Fibroblast of the conjunctiva (primary cell): ENCODE measurements around the gene NUTM1.

ENCODE experiments used
- DNase-seq: peaks from one replicate; pipeline ENCODE4 v3.0.0-alpha.2; 2010; ENCODE audit warnings: low read depth

The NUTM1 gene

GRCh38 chr15:34342737-34343575, at the start of gene NUTM1, which contains the start of gene NOP10:
Gene NUTM1, plus strand, starts transcription at chr15:34343315. Its CDS starts 382 bp downstream, at chr15:34343697.
Gene NOP10, minus strand, starts transcription at chr15:34343136. Its CDS starts 63 bp downstream, at chr15:34343073.
- DNase-seq: peak; percentile 87

GRCh38 chr15:34297059-34297458, 46.1 kb upstream of the NUTM1 start:
- DNase-seq: no peak

- no peak for DNase-seq
These were observed 42.1 kb upstream of the NUTM1 start for GRCh38 chr15:34301058-34301457.

GRCh38 chr15:34304613-34305012, 38.5 kb upstream of the NUTM1 start:
- DNase-seq: peak; percentile 5

- DNase-seq: no peak
These were observed 31.6 kb upstream of the NUTM1 start for GRCh38 chr15:34311563-34311962.

- DNase-seq: no peak
These were observed 28.3 kb upstream of the NUTM1 start for GRCh38 chr15:34314491-34315490.

- peak; percentile 32 for DNase-seq
These were observed 24.6 kb upstream of the NUTM1 start for GRCh38 chr15:34318277-34319079.

- DNase-seq: no peak
These were observed 19.9 kb upstream of the NUTM1 start for GRCh38 chr15:34323217-34323616.

GRCh38 chr15:34324933-34325332, 18.2 kb upstream of the NUTM1 start:
- no peak for DNase-seq

- no peak for DNase-seq
These were observed 17.7 kb upstream of the NUTM1 start for GRCh38 chr15:34325368-34325767.

- DNase-seq: no peak
These were observed 15.2 kb upstream of the NUTM1 start for GRCh38 chr15:34327906-34328305.

GRCh38 chr15:34329006-34329405, 14.1 kb upstream of the NUTM1 start:
- DNase-seq: no peak

- DNase-seq: no peak
These were observed 12.8 kb upstream of the NUTM1 start for GRCh38 chr15:34330279-34330678.

- no peak for DNase-seq
These were observed 11.3 kb upstream of the NUTM1 start for GRCh38 chr15:34331809-34332208.

- DNase-seq: no peak
These were observed 10.5 kb upstream of the NUTM1 start for GRCh38 chr15:34332553-34333120.

GRCh38 chr15:34334672-34335071, 8.4 kb upstream of the NUTM1 start:
- DNase-seq: no peak

- DNase-seq: no peak
These were observed 7.7 kb upstream of the NUTM1 start for GRCh38 chr15:34335176-34336032.

- no peak for DNase-seq
These were observed 6.7 kb upstream of the NUTM1 start for GRCh38 chr15:34336231-34336990.

- no peak for DNase-seq
These were observed 6.0 kb upstream of the NUTM1 start for GRCh38 chr15:34336991-34337556.
